Measurements from ENCODE around the gene ZSCAN18. TPM values are rescaled to one million over a fixed set of nuclear protein-coding genes. Genes with fewer than 3 reads are reported as not detected.

ZSCAN18 gene
- total RNA-seq, 1 donor from 2014 or later = 31.8 TPM

GRCh38 chr19:58123354-58123753 lies 25.3 kb upstream of the ZSCAN18 start:
- Mint-ChIP-seq H3K4me3 (ENCODE audit: unreplicated experiment) (no peak overlapping the region), H3K4me1 (ENCODE audit: low read depth, unreplicated experiment) (no peaks in the 10 kb centered on the region), H3K27me3 (ENCODE audit: low read depth, unreplicated experiment) (no peaks in the 10 kb centered on the region), H3K36me3 (ENCODE audit: low read depth, unreplicated experiment) (peaks cover 60% of the 10 kb centered on the region), H3K9me3 (ENCODE audit: unreplicated experiment) (peaks cover 84% of the 10 kb centered on the region), H3K27ac (ENCODE audit: unreplicated experiment) (no peak overlapping the region)
- H2AFZ ChIP-seq (ENCODE audit: low read depth, low read length) = no peak overlapping the region
- no peak overlapping the region for H3K27ac ChIP-seq (ENCODE audit: low read depth, low read length)
- no peaks in the 10 kb centered on the region for H4K20me1 ChIP-seq (ENCODE audit: insufficient read depth, low read length)
- H3K4me1 ChIP-seq (ENCODE audit: insufficient read depth, low read length) = no peaks in the 10 kb centered on the region
- peaks cover 76% of the 10 kb centered on the region for H3K9me3 ChIP-seq (ENCODE audit: insufficient read depth, low read depth, low read length)
- no peak overlapping the region for H3K9ac ChIP-seq (ENCODE audit: low read length)
- H3K27me3 ChIP-seq (ENCODE audit: insufficient read depth, low read length) = no peaks in the 10 kb centered on the region
- H3K4me2 ChIP-seq (ENCODE audit: low read length) = no peak overlapping the region
- no peak for DNase-seq (ENCODE audit: low read depth)
- TF ChIP-seq, protein P1, sequence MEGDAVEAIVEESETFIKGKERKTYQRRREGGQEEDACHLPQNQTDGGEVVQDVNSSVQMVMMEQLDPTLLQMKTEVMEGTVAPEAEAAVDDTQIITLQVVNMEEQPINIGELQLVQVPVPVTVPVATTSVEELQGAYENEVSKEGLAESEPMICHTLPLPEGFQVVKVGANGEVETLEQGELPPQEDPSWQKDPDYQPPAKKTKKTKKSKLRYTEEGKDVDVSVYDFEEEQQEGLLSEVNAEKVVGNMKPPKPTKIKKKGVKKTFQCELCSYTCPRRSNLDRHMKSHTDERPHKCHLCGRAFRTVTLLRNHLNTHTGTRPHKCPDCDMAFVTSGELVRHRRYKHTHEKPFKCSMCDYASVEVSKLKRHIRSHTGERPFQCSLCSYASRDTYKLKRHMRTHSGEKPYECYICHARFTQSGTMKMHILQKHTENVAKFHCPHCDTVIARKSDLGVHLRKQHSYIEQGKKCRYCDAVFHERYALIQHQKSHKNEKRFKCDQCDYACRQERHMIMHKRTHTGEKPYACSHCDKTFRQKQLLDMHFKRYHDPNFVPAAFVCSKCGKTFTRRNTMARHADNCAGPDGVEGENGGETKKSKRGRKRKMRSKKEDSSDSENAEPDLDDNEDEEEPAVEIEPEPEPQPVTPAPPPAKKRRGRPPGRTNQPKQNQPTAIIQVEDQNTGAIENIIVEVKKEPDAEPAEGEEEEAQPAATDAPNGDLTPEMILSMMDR (IDR thresholded peaks at IDR 0.05; ENCODE audit: insufficient read depth, low read depth, low read length) = no peak
- no peak overlapping the region for H3K4me3 ChIP-seq (ENCODE audit: insufficient read depth, low read depth, low read length)
- H3K79me2 ChIP-seq (ENCODE audit: insufficient read depth, low read length) = no peaks in the 10 kb centered on the region
- H3K36me3 ChIP-seq (ENCODE audit: insufficient read depth, low read length) = peaks cover 8% of the 10 kb centered on the region
- FAIRE-seq = no peak

DNA sequence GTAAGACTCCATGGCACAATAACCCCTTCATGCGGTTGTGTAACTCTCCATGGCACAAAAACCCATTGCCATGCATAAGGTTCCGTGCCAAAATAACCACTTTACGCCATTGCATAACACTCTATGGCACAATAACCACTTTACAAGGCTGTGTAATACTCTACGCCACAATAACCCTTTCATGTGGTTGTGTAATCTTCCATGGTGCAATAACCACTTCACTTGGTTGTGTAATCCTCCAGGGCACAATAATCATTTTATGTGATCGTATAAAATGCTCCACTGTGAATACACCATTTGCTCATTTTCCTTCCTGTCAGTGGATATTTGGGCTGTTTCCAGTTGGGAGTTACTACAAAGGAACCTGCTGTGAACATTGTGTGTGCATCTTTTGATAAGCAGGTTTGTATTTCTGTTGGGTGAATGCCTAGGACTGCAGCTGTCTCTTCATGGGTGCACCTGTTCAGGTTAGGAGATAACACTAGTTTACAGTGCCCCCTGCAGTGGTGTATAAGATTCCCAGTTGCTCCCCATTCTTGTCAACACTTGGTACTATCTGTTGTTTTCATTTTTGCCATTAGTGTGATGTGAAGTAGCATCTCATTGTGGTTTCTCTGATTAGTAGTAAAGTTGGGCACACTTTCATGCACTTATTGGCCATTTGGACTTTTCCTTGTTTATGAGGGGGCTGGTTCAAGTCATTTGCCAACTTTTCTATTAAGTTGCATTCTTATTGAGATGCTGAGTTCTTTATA lies 21.1 kb upstream of the ZSCAN18 start:
- no peak overlapping the region for H3K4me2 ChIP-seq (ENCODE audit: low read length)
- peaks cover 64% of the 10 kb centered on the region for H3K9me3 ChIP-seq (ENCODE audit: insufficient read depth, low read depth, low read length)
- H3K27ac ChIP-seq (ENCODE audit: low read depth, low read length) = no peak overlapping the region
- no peaks in the 10 kb centered on the region for H3K4me1 Mint-ChIP-seq (ENCODE audit: low read depth, unreplicated experiment)
- TF ChIP-seq, protein P1 (IDR thresholded peaks at IDR 0.05; ENCODE audit: insufficient read depth, low read depth, low read length) = no peak
- no peak for TF ChIP-seq EZH2 (IDR thresholded peaks at IDR 0.05; ENCODE audit: insufficient read depth, low read length)
- H3K4me1 ChIP-seq (ENCODE audit: insufficient read depth, low read length) = no peaks in the 10 kb centered on the region
- H3K9me3 Mint-ChIP-seq (ENCODE audit: unreplicated experiment) = peaks cover 71% of the 10 kb centered on the region
- no peak overlapping the region for H3K4me3 Mint-ChIP-seq (ENCODE audit: unreplicated experiment)
- no peak overlapping the region for H2AFZ ChIP-seq (ENCODE audit: low read depth, low read length)
- no peak overlapping the region for H3K27ac Mint-ChIP-seq (ENCODE audit: unreplicated experiment)
- no peaks in the 10 kb centered on the region for H3K79me2 ChIP-seq (ENCODE audit: insufficient read depth, low read length)
- H3K4me3 ChIP-seq (ENCODE audit: insufficient read depth, low read depth, low read length) = no peak overlapping the region
- FAIRE-seq (no peak), DNase-seq (ENCODE audit: low read depth) (no peak)
- H3K36me3 Mint-ChIP-seq (ENCODE audit: low read depth, unreplicated experiment) = peaks cover 31% of the 10 kb centered on the region
- no peaks in the 10 kb centered on the region for H3K27me3 ChIP-seq (ENCODE audit: insufficient read depth, low read length)
- H3K9ac ChIP-seq (ENCODE audit: low read length) = no peak overlapping the region
- no peaks in the 10 kb centered on the region for H3K36me3 ChIP-seq (ENCODE audit: insufficient read depth, low read length)
- no peaks in the 10 kb centered on the region for H3K27me3 Mint-ChIP-seq (ENCODE audit: low read depth, unreplicated experiment)
- no peaks in the 10 kb centered on the region for H4K20me1 ChIP-seq (ENCODE audit: insufficient read depth, low read length)

DNA sequence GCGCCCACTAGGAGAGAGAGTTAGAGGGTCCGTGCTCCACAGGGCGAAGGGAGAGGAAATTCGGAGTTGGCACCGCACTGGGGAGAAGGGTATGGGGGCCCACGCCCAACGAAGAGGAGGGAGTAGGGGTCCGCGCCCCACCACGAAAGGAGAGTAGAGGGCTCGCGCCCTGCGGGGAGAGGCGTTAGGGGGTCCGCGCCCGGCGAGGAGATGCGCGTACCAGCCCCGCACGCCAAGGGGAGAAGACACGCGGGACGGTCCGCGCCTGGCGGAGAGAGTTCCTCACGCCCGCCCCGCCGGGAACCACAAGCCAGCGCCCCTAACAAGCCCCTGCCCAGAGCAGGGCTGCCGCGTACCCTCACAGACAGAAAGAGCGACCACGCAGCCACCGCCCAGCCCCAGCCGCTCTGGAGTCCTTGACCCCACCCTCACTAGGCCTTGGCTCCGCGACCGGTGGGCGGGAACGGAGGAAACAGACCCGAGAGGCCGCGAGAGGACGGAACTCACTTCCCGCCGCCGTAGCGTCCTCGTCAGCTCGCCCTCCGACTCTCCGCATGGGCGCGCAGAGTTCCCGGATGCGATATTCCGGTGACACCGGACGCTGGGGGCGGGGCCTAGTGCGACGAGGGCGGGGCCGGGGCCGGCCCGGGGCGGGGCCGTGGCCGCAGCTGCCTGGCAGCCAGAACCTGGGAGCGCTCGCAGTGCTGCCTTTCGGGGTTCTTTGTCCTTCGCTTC lies 20.0 kb upstream of the ZSCAN18 start:
- H4K20me1 ChIP-seq (ENCODE audit: insufficient read depth, low read length) = no peaks in the 10 kb centered on the region
- no peak overlapping the region for H3K9ac ChIP-seq (ENCODE audit: low read length)
- H3K36me3 ChIP-seq (ENCODE audit: insufficient read depth, low read length) = no peaks in the 10 kb centered on the region
- Mint-ChIP-seq H3K27ac (ENCODE audit: unreplicated experiment) (no peak overlapping the region), H3K4me3 (ENCODE audit: unreplicated experiment) (no peak overlapping the region), H3K36me3 (ENCODE audit: low read depth, unreplicated experiment) (peaks cover 25% of the 10 kb centered on the region), H3K27me3 (ENCODE audit: low read depth, unreplicated experiment) (no peaks in the 10 kb centered on the region), H3K9me3 (ENCODE audit: unreplicated experiment) (peaks cover 68% of the 10 kb centered on the region), H3K4me1 (ENCODE audit: low read depth, unreplicated experiment) (no peaks in the 10 kb centered on the region)
- H3K27ac ChIP-seq (ENCODE audit: low read depth, low read length) = no peak overlapping the region
- H3K27me3 ChIP-seq (ENCODE audit: insufficient read depth, low read length) = no peaks in the 10 kb centered on the region
- FAIRE-seq (no peak), DNase-seq (ENCODE audit: low read depth) (no peak)
- H3K4me1 ChIP-seq (ENCODE audit: insufficient read depth, low read length) = no peaks in the 10 kb centered on the region
- no peak overlapping the region for H3K4me3 ChIP-seq (ENCODE audit: insufficient read depth, low read depth, low read length)
- TF ChIP-seq, protein P1 (IDR thresholded peaks at IDR 0.05; ENCODE audit: insufficient read depth, low read depth, low read length) = no peak
- no peak for TF ChIP-seq EZH2 (IDR thresholded peaks at IDR 0.05; ENCODE audit: insufficient read depth, low read length)
- H3K79me2 ChIP-seq (ENCODE audit: insufficient read depth, low read length) = no peaks in the 10 kb centered on the region
- peaks cover 59% of the 10 kb centered on the region for H3K9me3 ChIP-seq (ENCODE audit: insufficient read depth, low read depth, low read length)
- no peak overlapping the region for H2AFZ ChIP-seq (ENCODE audit: low read depth, low read length)
- H3K4me2 ChIP-seq (ENCODE audit: low read length) = no peak overlapping the region

Measured in astrocyte (in vitro differentiated cells and primary cell).